Nephron progenitor cell (in vitro differentiated cells): ENCODE data around the gene PRCP.

ENCODE experiments used
- DNase-seq: peaks from one replicate; pipeline ENCODE4 v3.0.0; 2021
- H3K27ac Mint-ChIP-seq: 2 replicates; pipeline ENCODE4 v1.8.0; 2021; ENCODE audit warnings: mild to moderate bottlenecking, moderate library complexity, mixed read lengths
- H3K27me3 Mint-ChIP-seq: 2 replicates; pipeline ENCODE4 v1.8.0; 2021; ENCODE audit warnings: mild to moderate bottlenecking, low read depth, mixed read lengths; ENCODE audit not compliant: poor library complexity
- H3K36me3 Mint-ChIP-seq: 2 replicates; pipeline ENCODE4 v1.8.0; 2021; ENCODE audit warnings: low read depth, mixed read lengths
- H3K4me1 Mint-ChIP-seq: 2 replicates; pipeline ENCODE4 v1.8.0; 2021; ENCODE audit warnings: mixed read lengths
- H3K4me3 Mint-ChIP-seq: 2 replicates; pipeline ENCODE4 v1.8.0; 2021; ENCODE audit warnings: mild to moderate bottlenecking, moderate library complexity, mixed read lengths
- H3K9me3 Mint-ChIP-seq: 2 replicates; pipeline ENCODE4 v1.8.0; 2021; ENCODE audit warnings: mild to moderate bottlenecking, moderate library complexity, mixed read lengths
- TF ChIP-seq, protein P1 (sequence below): fragments of 200-600 bp; sonication (generic); IDR thresholded peaks from 2 replicates; pipeline ENCODE4 v1.5.0; 2021; ENCODE audit warnings: antibody characterized with exemption

Gene PRCP

DNA sequence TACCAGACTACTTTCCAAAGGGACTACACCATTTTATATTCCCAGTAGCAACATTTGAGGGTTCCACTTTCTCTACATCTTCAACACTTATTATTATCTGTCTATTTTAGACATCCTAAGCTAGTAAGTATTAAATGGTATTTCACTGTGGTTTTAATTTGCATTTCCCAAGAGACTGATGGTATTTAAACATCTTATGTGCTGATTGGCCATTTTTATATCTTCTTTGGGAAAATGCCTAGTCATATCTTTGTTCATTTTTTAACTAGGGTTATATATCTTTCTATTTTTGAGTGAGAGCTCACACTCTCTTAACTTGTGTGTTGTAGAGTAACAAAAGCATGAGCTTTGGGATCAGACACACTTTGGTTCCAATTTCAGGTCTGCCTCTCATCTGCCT lies 73.7 kb downstream of the PRCP start:
- TF ChIP-seq, protein P1, sequence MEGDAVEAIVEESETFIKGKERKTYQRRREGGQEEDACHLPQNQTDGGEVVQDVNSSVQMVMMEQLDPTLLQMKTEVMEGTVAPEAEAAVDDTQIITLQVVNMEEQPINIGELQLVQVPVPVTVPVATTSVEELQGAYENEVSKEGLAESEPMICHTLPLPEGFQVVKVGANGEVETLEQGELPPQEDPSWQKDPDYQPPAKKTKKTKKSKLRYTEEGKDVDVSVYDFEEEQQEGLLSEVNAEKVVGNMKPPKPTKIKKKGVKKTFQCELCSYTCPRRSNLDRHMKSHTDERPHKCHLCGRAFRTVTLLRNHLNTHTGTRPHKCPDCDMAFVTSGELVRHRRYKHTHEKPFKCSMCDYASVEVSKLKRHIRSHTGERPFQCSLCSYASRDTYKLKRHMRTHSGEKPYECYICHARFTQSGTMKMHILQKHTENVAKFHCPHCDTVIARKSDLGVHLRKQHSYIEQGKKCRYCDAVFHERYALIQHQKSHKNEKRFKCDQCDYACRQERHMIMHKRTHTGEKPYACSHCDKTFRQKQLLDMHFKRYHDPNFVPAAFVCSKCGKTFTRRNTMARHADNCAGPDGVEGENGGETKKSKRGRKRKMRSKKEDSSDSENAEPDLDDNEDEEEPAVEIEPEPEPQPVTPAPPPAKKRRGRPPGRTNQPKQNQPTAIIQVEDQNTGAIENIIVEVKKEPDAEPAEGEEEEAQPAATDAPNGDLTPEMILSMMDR: no peak
- Mint-ChIP-seq H3K36me3 (peaks cover 22% of the 10 kb centered on the region), H3K27ac (no peak overlapping the region), H3K4me3 (no peak overlapping the region), H3K27me3 (no peaks in the 10 kb centered on the region), H3K4me1 (no peaks in the 10 kb centered on the region), H3K9me3 (no peaks in the 10 kb centered on the region)
- DNase-seq: no peak

DNA sequence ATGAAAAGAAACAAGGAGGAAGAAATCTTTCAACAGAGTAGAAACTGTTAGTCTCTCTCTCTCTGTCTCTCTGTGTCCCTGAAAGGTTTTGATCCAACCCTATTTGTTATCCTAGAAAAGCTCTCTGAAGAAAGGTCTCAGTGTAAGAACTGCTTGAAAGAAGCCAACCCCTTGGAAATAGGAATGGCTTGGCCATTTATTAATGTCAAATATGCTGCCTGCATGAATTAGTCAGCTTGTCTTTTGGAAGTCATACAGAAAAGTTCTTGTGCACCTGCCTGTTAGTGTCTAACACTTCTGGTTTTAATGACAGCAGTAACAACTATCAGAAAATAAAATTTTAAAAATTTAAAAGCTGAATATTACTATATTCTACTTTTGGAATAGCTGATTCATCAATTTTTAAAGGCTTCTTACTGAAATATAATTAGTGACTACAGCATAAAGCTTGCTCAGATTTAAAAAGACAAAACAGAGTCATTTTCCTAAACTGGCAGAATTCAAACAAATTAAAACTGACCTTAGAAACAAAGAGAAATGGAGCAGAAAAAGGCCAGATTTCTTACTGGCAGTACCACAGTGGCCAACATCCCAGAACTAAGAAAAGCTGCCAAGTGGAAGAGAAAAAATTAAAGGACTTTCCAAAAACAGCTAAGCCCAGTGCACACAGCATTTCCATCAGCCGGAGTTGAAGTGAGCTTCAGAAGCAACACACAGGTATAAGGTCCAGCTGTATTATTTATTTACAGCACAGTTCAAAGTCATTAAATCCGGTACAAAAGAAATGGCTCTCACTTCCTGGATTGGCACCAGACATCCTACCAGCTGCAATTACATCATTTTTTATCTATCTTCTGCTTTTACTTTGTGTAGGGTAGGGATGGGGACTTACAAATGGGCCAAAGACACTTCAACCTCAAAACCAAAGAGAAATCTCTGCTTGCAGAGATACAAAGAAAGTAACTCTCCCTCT lies 76.3 kb downstream of the PRCP start:
- H3K27ac Mint-ChIP-seq: peak overlapping the region; percentile 16
- TF ChIP-seq, protein P1: no peak
- no peaks in the 10 kb centered on the region for H3K27me3 Mint-ChIP-seq
- no peaks in the 10 kb centered on the region for H3K4me1 Mint-ChIP-seq
- H3K36me3 Mint-ChIP-seq: peaks cover 19% of the 10 kb centered on the region
- no peak overlapping the region for H3K4me3 Mint-ChIP-seq
- H3K9me3 Mint-ChIP-seq: no peaks in the 10 kb centered on the region
- DNase-seq: no peak

DNA sequence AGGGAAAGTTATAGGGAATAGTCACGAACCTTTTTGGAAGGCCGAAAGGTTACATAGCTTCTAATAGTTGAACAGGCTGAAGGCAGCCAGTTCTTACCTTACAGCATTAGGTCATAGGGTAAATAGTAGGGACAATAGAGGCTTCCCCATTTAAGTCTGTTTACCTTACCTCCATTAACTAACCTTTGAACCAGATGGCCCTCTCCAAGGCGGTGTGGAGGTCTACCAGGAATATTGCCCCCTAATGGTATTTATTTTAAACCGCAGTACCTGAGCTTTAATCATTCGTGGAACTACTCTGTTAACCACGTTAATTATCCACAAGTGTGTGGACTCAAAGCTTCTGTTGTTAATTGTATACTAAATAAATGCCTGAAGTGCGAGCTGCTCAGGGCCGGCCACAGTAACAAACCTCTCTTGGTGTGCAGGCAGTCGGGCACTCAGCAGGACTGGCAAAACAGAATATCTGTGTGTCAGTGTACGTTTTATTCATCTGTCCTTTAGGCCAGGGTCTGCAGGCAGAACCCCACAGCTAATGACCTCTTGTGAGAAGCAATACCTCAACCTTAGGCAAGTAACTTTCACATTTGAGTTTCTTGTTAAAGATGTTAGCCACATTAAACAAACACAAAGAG lies 81.7 kb downstream of the PRCP start:
- H3K4me1 Mint-ChIP-seq: peaks cover 20% of the 10 kb centered on the region
- H3K4me3 Mint-ChIP-seq: no peak overlapping the region
- peaks cover 5% of the 10 kb centered on the region for H3K36me3 Mint-ChIP-seq
- TF ChIP-seq, protein P1: no peak
- no peaks in the 10 kb centered on the region for H3K27me3 Mint-ChIP-seq
- no peaks in the 10 kb centered on the region for H3K9me3 Mint-ChIP-seq
- DNase-seq: no peak
- H3K27ac Mint-ChIP-seq: no peak overlapping the region

DNA sequence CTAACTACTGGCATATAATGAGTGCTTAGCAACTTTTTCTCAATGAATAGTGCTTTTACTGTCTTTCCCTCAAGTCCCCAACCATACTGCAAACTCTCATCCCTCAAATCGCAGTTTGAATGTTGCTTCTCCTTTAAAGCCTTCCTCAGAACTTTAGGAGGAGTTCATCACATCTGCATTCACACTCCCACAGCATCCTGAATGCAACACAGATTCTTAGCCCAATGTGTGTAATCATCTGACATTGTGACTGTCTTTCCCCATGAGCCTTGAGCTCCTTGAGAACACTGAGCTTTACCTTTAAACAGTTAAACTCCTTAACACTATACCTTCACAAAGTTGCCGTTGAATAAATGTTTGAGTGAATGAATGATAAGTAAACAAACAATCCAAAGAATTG lies 84.8 kb downstream of the PRCP start:
- Mint-ChIP-seq H3K9me3 (no peaks in the 10 kb centered on the region), H3K27ac (no peak overlapping the region), H3K4me1 (peaks cover 47% of the 10 kb centered on the region), H3K36me3 (no peaks in the 10 kb centered on the region), H3K27me3 (peaks cover 4% of the 10 kb centered on the region), H3K4me3 (no peak overlapping the region)
- DNase-seq: no peak
- TF ChIP-seq, protein P1: no peak

DNA sequence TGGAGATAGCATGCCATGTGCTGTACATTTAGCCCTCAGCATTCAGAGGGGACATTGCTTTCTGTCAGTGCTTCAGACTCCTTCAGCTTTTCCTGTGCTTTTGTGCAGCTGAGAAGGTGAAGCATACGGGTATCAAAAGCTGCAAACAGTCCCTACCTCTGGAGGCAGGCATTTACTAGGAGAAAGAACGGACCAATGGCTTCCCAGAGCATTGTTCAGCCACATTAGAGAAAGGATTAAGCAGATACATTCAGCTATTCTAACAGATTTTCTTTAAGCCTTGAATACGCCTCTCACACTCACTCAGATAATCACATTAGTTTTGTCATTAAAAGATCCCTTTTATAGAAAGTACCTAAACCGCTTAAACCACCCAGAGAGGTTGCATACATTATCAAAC lies 85.9 kb downstream of the PRCP start:
- Mint-ChIP-seq H3K27me3 (peaks cover 4% of the 10 kb centered on the region), H3K9me3 (no peaks in the 10 kb centered on the region), H3K4me1 (peaks cover 49% of the 10 kb centered on the region), H3K36me3 (no peaks in the 10 kb centered on the region), H3K4me3 (no peak overlapping the region), H3K27ac (peak overlapping the region; percentile 36)
- TF ChIP-seq, protein P1: no peak
- no peak for DNase-seq
